GOT3 (cell line): ENCODE data around the gene ATP11A.
"Not testable (repeated sequence)": the region's sequence is repeated elsewhere in the genome, so short reads cannot be mapped to it uniquely, and the experiment has no call there.

ENCODE experiments used
- DNase-seq: peaks from one replicate; lab custom pipeline; 2025; ENCODE audit warnings: mixed read lengths; lab: John Stamatoyannopoulos, UW

Gene ATP11A

DNA sequence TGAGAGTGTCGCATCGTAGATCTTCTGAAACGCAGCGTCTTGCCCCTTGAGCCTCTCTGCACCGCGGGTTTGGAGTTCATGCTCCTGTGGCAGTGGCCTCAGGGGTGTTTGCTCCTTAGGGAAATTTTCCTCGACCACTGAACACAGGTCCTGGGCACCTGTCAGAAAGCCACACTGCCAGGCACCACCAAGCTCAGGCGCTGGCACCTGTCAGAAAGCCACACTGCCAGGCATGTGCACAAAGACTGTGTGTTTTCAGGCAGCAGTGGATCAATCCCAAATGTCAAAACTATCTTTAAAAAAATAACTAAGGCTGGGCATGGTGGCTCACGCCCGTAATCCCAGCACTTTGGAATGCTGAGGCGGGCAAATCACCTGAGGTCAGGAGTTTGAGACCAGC, 87.1 kb downstream of the ATP11A start:
- no peak for DNase-seq

DNA sequence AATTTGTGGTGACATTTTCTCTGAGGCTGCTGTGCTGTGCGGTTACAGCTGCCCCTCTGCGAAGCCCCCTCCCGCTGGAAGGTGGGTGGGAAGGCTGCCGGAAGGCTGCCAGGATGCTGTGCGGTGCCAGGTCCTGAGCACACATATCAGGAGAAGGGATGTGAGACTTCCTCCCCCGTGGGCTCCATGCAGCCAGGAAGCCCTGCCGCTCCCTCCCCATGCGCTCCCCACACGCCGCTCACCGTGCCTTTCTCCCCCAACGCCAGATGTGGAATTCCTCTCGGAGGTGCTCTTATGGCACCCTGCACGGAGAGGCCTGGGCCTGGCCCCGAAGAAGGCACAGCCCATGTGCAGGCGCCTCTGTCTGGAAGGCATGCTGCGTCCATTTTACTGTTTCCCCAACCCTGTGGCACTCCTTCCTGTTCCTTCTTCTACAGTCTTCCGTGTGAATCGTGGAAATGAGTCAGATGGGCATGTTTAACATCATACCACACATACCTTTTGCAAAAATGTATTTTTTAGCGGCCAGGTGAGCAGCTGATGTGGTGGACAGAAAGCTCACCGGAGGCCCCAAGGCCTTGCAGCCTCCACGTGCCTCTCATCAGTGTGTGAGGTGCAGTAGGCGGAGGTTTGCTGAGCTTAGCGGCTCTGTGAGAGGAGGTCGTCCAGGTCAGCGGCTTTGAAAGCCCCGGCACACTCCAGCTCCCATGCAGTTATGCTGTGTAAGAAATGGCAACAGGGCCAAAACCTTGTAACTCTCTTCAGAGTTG, 88.0 kb downstream of the ATP11A start:
- no peak for DNase-seq

DNA sequence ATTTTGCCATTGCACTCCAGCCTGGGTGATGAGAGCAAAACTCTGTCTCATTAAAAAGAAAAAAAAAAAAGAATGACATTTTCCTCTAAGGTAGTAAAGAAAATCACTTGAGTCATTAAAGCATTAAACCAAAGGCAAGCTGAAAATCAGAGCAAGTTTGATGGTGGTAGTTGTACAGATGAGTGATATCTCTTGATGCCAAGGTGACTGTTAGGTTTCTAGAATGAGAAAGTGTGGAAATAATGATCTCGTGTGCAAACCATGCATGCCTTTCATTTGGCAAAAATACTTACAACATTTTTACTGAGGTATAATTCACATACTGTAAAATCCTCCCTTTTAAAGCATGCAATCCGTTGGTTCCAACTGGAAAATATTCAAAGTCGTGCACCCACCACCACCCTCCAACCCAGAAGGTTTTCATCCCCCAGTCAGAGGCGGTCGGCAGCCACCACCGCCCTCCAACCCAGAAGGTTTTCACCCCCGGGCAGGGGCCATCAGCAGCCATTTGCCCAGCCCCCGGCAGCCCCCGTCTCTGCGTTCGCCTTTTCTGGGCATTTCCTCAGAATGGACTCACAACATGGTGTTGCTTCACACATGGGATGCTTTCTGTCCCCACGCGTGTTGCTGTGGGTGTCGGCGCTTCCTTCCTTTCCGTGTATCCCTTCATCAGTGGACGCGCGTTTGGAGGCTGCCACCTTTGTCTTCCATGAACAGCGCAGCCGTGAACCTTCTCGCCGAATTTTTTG, 90.2 kb downstream of the ATP11A start:
- DNase-seq = no peak

DNA sequence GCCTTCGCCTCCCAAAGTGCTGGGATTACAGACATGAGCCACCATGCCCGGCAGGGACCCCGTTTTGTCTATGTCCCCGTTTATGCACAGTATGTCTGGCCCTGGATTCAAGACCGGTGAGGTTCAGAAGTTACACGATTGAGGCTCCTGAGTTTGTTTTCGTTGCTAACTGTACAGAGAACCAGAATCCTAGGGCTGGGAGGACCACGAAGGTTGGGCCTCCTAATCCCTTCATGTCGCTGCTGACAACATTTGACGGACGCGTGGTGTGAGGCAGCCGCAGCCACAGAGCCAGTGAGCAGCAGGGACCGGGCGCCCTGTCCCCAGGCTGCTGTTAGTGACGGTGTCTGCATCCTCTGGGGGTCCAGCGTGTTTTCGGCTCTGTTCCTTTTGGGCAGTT, 91.4 kb downstream of the ATP11A start:
- DNase-seq = no peak

DNA sequence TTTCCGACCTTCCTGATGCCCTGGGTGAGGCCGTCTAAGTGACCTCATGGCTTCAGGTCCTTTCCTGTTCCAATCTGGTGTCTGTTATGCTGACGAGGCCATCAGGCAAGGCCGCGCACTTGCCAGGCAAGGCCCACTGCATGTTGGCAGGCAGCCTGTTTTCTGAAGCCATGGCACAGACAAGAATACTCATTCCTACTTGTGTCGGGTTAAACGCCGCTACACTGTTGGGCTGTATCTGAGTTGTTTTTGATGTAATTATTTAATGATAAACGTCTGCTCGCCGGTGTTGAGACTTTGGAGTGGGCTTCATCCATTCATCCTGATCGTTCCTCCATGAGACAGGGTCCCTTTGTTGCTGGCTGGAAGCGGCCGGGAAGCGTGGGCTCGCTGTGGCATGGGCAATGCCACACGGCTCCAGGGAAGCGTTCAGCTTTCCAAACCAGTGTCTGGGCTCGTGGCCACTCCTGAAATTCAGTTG, 92.1 kb downstream of the ATP11A start:
- DNase-seq = no peak

DNA sequence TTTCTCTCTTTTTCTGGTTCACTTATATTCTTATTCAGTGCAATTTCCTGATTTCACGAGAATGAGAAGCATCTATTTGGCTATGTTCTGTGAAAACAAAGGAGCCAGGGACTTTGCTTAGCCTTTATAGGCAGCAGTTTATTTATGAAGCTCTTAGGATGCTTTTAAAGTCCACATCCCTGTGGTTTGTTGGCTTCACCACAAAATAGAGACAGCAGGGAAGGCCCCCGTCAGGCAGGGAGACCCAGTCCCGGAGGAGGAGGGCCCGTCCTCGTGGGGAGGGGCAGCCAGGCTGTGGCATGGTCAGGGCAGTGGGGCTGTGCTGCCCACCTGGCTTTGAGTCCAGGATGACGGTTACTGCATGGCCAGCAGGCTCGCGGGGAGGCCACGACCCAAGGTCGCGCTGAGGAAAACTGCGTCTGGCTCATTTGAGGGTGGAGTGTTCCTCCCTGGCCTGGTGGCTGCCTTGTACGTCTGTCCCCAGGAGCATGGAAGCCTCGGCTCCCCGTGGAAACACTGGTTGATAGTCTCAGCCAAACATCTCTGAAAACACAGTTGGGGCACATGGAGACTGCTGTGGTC, 92.7 kb downstream of the ATP11A start:
- no peak for DNase-seq

DNA sequence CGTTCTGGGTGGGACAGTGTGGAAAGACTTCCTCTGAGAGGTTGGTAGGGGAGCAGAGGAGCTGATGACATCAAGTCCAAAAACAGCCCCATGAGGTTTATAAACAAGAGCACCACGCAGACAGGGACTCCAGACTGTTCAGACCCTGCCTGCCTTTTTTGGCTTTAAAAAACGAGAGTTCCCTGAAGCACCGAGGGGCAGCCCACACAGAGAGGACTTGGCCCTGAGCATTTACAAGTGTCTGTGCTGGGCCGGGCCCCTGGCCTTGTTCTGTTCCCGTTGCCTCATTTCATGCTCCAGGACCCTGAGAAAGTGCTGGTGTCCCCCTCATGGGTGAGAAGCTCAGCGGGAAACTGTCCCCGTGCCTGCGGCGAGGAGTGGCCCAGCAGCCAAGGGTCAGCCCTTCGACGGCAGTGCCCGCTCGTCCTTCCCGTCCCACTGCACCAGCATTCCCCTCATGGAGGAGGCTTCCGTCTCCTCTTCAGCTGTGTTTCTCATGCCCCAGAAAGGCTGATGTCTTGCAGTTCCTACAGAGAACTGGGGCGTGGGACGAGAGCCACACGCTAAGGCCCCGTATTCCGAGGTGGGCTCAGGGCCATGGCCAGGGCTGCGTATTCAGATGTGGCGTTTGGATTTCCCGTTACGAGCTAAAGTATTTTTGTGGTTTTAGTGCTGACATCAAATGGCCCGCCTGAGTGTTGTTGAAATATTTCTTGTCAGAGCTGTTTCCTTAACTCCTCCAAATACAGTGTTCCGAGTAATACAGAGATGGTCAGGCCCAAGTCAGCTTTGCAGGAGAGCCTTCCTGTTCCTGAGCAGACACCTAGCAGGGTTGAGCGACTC, 93.5 kb downstream of the ATP11A start:
- no peak for DNase-seq

DNA sequence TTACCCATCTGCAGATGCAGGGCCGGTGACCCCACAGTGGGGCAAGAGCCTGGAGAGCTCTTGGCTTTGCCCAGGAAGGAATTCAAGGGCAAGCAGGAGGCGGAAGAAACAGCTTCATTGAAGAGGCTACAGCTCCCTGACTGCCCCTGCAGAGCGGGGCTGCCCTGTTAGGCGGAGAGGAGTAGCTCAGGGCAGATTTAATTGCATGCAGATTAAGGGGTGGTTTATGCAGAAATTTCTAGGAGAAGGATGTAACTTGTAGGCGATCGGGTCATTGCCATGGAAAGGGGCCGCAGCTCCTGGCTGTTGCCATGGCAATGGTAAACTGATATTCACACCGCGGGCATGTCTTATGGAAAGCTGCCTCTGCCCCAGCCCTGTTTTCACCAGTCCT, 94.1 kb downstream of the ATP11A start:
- no peak for DNase-seq

DNA sequence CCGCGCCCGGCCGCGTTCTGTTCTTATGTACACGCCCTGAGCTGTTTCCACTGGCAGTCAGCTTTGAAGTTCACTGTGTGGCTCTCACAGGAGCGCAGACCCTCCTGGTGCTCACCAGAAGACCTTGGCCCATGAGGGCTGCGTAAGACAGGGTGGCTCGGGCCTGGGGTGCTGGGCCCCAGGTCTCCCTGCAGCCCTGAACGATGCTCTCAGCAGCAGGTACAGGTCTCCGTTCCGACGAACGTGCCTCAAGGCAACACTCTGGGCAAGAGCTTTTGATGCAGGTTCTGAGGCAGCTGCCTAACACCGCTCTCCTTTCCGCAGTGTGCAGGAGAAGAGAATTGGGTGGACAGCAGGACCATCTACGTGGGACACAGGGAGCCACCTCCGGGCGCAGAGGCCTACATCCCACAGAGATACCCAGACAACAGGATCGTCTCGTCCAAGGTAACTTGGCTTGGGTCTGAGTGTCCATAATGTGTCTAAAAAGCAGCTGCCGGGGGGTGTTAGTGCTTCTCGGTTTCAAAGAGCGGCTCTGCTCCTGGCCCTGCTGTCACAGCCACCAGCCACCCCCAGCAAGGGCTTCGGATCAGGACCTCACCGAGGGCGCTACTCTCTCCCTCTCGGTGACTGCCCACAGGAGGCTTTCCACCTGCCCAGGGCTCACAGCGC, 95.1 kb downstream of the ATP11A start:
- no peak for DNase-seq

DNA sequence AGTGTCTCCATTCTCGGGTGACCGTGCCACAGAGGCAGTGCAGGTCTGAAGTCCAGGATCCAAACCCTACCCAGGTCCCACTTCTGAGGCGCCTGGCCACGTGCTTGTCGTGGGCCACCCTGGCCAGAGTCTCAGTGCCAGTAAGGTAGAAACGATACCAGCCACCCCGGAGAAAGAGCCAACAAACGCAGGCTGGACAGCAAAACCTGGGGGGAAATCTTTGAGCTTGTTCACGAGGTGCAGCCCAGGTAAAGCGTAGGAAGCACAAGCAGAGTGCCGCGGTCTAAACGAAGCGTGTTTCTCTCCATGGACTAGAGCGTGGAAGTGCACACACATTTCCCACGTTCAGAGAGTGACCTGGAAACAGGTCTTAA, 95.6 kb downstream of the ATP11A start:
- no peak for DNase-seq

DNA sequence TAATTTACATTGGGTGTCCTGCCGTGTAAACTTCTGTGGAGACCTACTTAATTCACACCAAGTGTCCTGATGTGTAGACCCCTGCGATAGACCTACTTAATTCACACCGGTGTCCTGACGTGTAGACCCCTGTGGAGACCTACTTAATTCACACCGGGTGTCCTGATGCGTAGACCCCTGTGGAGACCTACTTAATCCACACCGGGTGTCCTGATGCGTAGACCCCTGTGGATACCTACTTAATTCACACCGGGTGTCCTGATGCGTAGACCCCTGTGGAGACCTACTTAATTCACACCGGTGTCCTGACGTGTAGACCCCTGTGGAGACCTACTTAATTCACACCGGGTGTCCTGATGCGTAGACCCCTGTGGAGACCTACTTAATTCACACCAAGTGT, 97.0 kb downstream of the ATP11A start:
- DNase-seq = not testable (repeated sequence)

DNA sequence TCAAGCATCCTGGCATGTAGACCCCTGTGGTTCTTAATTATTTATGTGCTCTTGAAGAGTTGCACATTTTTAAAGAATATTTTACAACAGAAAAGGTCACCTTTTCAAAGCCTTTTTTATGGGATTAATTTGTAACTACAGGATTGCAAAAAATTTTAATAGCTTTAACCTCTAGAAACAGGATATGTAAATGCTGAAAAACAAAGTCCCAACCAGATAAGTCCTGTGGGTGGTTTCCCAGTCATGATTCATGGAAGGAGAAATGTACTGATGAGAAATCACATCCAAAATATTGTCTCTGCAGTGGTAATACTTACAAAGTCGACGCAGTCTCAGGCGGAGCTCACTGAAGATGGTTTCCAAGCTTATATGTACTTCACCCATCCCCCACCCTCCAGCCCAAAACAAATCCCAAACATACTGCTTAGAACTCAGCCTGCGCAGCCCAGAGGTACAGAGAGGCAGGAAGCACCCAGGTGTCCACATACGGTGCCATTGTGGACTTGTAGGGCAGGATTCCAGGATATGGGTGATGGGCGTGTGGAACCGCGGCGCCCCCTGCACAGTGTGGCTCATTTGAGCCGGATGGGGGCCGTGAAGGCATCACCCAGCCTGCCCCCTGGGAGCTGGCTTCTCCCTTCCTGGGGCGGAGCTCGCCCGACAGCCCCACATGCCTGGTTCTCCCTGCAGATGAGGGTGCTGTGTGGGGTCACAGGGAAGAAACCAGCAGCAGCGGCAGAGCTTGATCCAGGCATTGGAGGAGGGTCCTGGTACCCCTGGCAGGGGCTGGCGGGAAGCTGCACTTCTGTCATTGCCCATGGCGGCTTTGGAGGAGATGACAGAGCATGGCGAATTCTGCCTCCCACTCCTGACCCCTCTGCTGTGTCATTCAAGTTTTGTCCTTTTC, 101.2 kb downstream of the ATP11A start:
- DNase-seq = no peak

DNA sequence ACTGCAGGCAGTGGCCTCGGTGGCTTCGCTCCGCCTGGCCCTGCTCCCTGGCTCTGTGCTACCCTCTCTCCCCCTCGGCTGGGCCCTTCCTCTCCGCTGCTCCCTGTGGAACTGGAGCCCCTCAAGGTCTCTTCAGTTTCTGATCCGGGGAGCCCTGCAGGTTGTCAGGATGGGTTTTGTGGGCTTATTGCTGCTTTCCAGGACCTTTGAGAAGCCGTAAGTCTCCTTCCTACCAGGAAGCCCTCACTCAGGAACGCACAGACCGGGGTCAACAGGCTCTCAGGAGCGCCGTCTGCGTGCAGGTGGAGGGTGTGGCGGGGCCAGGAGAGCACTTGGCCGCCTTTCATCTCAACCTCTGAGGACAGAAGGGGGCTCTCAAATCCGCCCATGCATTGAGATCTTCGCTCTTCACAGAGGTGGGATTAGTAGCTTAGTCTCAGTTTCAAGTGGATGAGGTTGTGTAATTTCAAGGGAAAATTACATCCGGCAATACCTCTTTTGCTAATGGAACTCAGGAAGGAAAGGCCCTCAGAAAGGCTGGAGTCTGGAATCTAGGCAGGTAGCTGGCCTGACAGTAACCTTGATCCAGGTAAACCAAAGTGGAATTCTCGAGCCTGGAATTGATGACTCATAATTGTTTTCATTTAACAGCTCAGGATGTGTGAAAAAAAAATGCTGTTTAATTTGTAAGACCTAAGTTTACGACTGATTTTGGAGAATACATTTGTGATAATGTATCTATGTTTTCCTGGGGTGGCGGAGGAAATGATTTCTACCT, 102.0 kb downstream of the ATP11A start:
- no peak for DNase-seq

DNA sequence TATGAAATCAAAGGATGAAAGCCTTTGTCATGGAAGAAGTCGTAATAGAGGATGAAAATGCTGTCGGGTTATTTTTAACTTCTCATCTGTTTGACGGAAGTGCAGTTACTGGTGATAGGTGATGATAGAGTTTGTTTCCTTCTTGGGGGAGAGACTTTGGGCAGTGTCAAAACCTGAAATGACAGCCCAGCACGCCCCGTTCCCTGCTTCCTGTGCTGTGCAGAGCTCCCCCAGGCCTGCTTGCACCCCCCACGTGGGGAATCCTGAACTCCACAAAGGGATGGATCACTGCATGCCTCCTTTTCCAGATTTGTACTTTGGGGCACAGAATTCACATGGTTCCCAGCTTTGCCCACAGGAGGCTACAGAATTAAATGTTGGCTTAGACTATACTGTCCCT, 102.7 kb downstream of the ATP11A start:
- no peak for DNase-seq

DNA sequence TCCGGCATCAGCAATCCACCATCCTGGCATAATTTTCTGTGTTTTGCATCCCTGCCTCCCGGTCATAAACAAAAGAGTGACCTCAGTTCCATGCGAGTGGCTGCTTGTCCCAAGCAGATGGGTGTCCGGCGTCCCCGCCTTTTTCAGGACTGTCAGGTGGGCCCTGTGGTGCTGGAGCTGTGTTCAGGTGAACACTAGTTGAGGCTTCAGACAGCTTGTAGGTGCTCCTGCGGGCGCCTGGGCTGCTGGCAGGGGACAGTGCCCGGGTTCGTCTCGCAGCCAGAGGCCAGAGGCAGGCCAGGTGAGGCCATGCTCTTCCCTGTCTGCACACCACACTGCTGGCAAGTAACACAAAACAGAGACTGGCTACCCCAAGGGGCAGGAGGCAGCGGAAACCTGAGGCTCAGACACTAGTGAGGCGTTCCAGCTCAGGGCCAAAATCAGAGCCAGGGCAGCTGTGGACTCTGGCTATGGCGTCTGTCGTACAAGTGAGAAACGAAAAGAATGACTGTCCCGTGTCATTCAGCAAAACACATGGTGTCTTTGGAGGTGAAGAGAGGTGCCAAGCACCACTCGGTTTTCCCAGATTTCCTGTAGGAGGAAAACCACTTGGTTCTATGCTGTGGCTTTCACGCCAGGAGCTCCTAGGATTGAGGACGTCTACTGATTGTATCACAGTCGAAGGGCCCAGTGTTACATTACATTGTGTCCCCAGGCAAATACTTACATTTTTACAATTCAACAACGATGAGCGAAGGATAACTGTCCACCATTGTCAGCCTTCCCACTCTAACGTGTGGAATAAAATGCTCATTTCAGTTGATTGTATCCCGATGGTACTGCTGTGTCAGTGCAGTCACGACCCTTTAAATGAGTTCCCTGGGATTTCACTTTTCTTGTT, 104.0 kb downstream of the ATP11A start:
- DNase-seq = no peak

DNA sequence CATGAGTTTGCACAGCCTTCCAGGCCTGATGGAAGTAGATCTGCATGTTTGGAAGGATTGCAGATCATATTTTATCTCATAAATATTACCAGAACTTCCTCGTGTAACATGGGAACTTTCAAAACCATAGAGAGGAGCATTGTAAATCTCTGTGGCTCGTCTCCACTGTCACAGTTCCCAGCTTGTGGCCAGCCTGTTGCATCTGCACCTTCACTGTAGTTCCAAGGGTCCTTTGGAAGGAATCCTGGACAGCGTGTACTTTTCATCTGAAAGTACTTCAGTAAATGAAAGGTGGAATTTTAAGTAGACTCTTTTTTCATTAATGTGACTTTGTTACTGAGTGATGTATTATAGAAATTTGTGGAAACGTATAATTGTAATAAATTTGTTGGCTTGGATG, 105.4 kb downstream of the ATP11A start:
- DNase-seq = no peak

DNA sequence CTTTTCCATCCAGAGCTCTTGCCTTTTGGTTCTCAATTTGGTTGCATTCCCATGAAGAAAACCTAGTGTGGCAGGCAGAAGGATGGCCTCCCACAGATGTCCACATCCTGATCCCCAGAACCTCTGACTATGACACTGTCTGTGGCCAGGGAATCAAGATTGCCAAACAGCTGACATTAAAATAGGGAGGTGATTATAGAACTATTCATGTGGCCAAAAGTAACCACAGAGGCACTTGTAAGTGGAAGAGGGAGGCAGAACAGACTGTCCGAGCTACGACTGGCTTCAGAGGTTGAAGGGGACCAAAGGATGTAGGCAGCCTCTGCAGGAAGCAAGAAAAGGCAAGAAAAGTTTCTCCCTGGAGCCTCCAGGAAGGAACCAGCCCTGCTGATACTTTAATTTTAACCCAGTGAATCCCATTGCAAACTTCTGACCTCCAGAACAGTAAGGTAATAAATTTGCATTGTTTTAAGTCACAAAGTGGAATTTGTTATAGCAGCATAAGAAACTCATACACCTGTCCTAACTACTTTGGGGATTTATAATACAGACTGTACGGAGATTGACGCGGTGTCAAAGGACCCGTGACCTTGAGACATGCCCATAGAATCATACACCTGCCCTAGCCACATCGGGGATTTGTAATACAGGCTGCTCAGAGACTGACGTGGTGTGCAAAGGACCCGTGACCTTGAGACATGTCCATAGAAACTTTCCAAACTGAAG, 106.5 kb downstream of the ATP11A start:
- DNase-seq = no peak

DNA sequence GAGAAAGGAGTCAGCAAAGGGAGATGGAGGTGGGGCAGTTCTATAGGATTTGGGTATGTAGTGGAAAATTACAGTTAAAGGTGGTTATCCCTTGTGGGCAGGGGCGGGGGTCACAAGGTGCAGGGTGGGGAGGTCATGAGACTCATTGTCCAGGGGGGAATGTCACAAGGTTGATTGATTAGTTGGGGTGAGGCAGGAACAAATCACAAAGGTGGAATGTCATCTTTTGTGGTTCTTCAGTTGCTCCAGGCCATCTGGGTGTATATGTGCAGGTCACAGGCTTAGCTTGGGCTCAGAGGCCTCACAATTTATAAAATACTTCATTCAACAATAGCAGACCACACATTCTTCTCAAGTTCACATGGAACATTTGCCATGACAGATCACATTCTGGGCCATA, 109.6 kb downstream of the ATP11A start:
- no peak for DNase-seq
